ENCODE data around the gene GET4. TPM values are rescaled to one million over a fixed set of nuclear protein-coding genes. Genes with fewer than 3 reads are reported as not detected.

Gene GET4
- total and polyA plus RNA-seq, 2 of the 8 experiments (the other 6 are each of a cell fraction or from before 2014, with no cell fraction given): 56.7 to 74.1 TPM

- H3K36me3 ChIP-seq (ENCODE audit: control insufficient read depth in 2 of 4, insufficient read depth in 4 of 4, low read length in 3 of 4): no peaks in the 10 kb centered on the region
- H3K79me1 ChIP-seq (ENCODE audit: low read depth, low read length): no peaks in the 10 kb centered on the region; the same call in 1 of the 2 replicates
- no peak overlapping the region for H2BK15ac ChIP-seq (ENCODE audit: low read length)
- H2BK20ac ChIP-seq (ENCODE audit: low read length): no peak overlapping the region
- H3K23ac ChIP-seq (ENCODE audit: insufficient read length): no peak overlapping the region
- ChIA-PET CTCF (ENCODE audit: partially characterized antibody) (no interaction called here), POLR2A (ENCODE audit: partially characterized antibody) (no interaction called here)
- no peak for FAIRE-seq
- no peak overlapping the region for H2BK12ac ChIP-seq (ENCODE audit: low read depth, low read length)
- no peak overlapping the region for H3K4me2 ChIP-seq (ENCODE audit: insufficient read depth in 1 of 2, low read depth in 2 of 2, low read length in 2 of 2)
- no peak overlapping the region for H2BK120ac ChIP-seq (replicated peaks; ENCODE audit: low read depth, low read length)
- H4K8ac ChIP-seq (ENCODE audit: extremely low read depth, insufficient read depth, low read length): no peak overlapping the region
- H3K18ac ChIP-seq (ENCODE audit: extremely low read depth, low read length): no peak overlapping the region
- no peak overlapping the region for H3K14ac ChIP-seq (ENCODE audit: insufficient read length)
- peaks cover 0 to 2% of the 10 kb centered on the region in 2 experiments for H4K20me1 ChIP-seq (replicated peaks in 1 of 2; ENCODE audit: control insufficient read depth in 1 of 2, insufficient read depth in 2 of 2, low read length in 2 of 2)
- H3K9ac ChIP-seq (replicated peaks in 1 of 4; ENCODE audit: extremely low read depth in 1 of 4, low read depth in 3 of 4, low read length in 3 of 4): no peak overlapping the region
- H3K79me2 ChIP-seq (ENCODE audit: control insufficient read depth in 1 of 2, insufficient read depth in 2 of 2, low read length in 2 of 2): no peaks in the 10 kb centered on the region
- H3K27ac ChIP-seq (ENCODE audit: low read depth, low read length): no peak overlapping the region
- no peak overlapping the region for H3K56ac ChIP-seq (replicated peaks; ENCODE audit: insufficient read length, low read depth, low read length)
- H3K4ac ChIP-seq (replicated peaks; ENCODE audit: insufficient read length, low read depth, low read length): no peak overlapping the region
- 88% methylated on average over 11 of the region's 20 CpGs; no CpG with 5 or more reads in 1 of the 2 experiments for WGBS, 2 experiments (ENCODE audit: extremely low coverage in 1 of 2, insufficient coverage in 1 of 2, insufficient read length in 1 of 2, insufficient replicate concordance in 2 of 2, low coverage in 1 of 2, low lambda C conversion rate in 2 of 2, missing lambda C conversion rate in 1 of 2)
- H2AFZ ChIP-seq (ENCODE audit: low read length): no peak overlapping the region
- H4K91ac ChIP-seq (replicated peaks; ENCODE audit: insufficient read length, low read length): no peak overlapping the region
- no peaks in the 10 kb centered on the region for H3K9me3 ChIP-seq (ENCODE audit: insufficient read depth in 2 of 2, low read depth in 1 of 2, low read length in 1 of 2)
- H2AK5ac ChIP-seq (ENCODE audit: low read depth, low read length): no peak overlapping the region
- DNase-seq (ENCODE audit: low read depth in 1 of 2, low spot score in 2 of 2): no peak
- no peak overlapping the region for H2BK5ac ChIP-seq (ENCODE audit: low read depth, low read length)
- no peak overlapping the region for H3K4me3 ChIP-seq (ENCODE audit: extremely low read depth in 1 of 4, insufficient read depth in 2 of 4, low read depth in 3 of 4, low read length in 4 of 4)
- H3K4me1 ChIP-seq (replicated peaks in 1 of 4; ENCODE audit: control insufficient read depth in 3 of 4, insufficient read depth in 4 of 4, low read length in 3 of 4): peaks cover 0 to 10% (median 6%) of the 10 kb centered on the region in 4 experiments; a peak in 5 of 7 replicates
- H4K5ac ChIP-seq (ENCODE audit: insufficient read length, low read depth, low read length): no peak overlapping the region
- H3K23me2 ChIP-seq (ENCODE audit: low read depth, low read length): no peaks in the 10 kb centered on the region; the same call in 1 of the 2 replicates
- H3K27me3 ChIP-seq (replicated peaks in 1 of 4; ENCODE audit: control insufficient read depth in 3 of 4, extremely low read depth in 1 of 4, insufficient read depth in 3 of 4, low read length in 3 of 4): peaks cover 0 to 10% (median 8%) of the 10 kb centered on the region in 4 experiments; a peak in 4 of 7 replicates
- TF ChIP-seq PHF8 (conservative IDR thresholded peaks at IDR 0.05; ENCODE audit: low read depth, low read length) (no peak), CHD2 (IDR thresholded peaks at IDR 0.05; ENCODE audit: low read length) (no peak), CBX5 (IDR thresholded peaks at IDR 0.05; ENCODE audit: low read depth, low read length) (no peak), ASH2L (IDR thresholded peaks at IDR 0.05; ENCODE audit: low read length) (no peak), SUZ12 (IDR thresholded peaks at IDR 0.05; ENCODE audit: low read length) (no peak), EP300 (IDR thresholded peaks at IDR 0.05; ENCODE audit: borderline replicate concordance in 1 of 2, low read depth in 2 of 2, low read length in 2 of 2) (no peak), JUN (IDR thresholded peaks at IDR 0.05; ENCODE audit: low read depth, low read length) (no peak), ATF2 (IDR thresholded peaks at IDR 0.05; ENCODE audit: low read length) (no peak), CTCF (IDR thresholded peaks at IDR 0.05; ENCODE audit: control extremely low read depth in 1 of 3, insufficient read depth in 1 of 3, low read depth in 1 of 3, low read length in 3 of 3) (no peak), POLR2A (IDR thresholded peaks at IDR 0.05; ENCODE audit: control extremely low read depth in 1 of 2, low read depth in 2 of 2, low read length in 2 of 2) (no peak)
Observed at GRCh38 chr7:904847-905246, 28.5 kb downstream of the GET4 start.

Data from H1 (cell line).